Endothelial cell (in vitro differentiated cells): ENCODE measurements around the gene NFIC. TPM values are rescaled to one million over a fixed set of nuclear protein-coding genes. Genes with fewer than 3 reads are reported as not detected.
A peak's percentile ranks its signal among the peaks of the same experiment; 100 is the strongest.

ENCODE experiments used
- DNase-seq: peaks from one replicate; pipeline ENCODE4 v3.0.0; 2021; ENCODE audit warnings: low spot score
- H3K27ac Mint-ChIP-seq: one replicate; pipeline ENCODE4 v1.8.0; 2021; ENCODE audit warnings: mixed read lengths, inconsistent platforms; ENCODE audit not compliant: unreplicated experiment
- H3K27me3 Mint-ChIP-seq: one replicate; pipeline ENCODE4 v1.8.0; 2021; ENCODE audit warnings: mild to moderate bottlenecking, moderate library complexity, mixed read lengths, inconsistent platforms; ENCODE audit not compliant: unreplicated experiment
- H3K36me3 Mint-ChIP-seq: one replicate; pipeline ENCODE4 v1.8.0; 2021; ENCODE audit warnings: mild to moderate bottlenecking, low read depth, mixed read lengths, inconsistent platforms; ENCODE audit not compliant: unreplicated experiment
- H3K4me1 Mint-ChIP-seq: one replicate; pipeline ENCODE4 v1.8.0; 2021; ENCODE audit warnings: mild to moderate bottlenecking, mixed read lengths, inconsistent platforms; ENCODE audit not compliant: unreplicated experiment
- H3K4me3 Mint-ChIP-seq: one replicate; pipeline ENCODE4 v1.8.0; 2021; ENCODE audit warnings: mild to moderate bottlenecking, mixed read lengths, inconsistent platforms; ENCODE audit not compliant: unreplicated experiment
- H3K9me3 Mint-ChIP-seq: one replicate; pipeline ENCODE4 v1.8.0; 2021; ENCODE audit warnings: mixed read lengths, inconsistent platforms; ENCODE audit not compliant: unreplicated experiment
- CTCF ChIP-seq: fragments of 200-600 bp; sonication (generic); IDR thresholded peaks from one replicate; pipeline ENCODE4 v1.5.0; 2021; ENCODE audit warnings: antibody characterized with exemption; ENCODE audit not compliant: unreplicated experiment
- long read RNA-seq: library from polyadenylated mRNA; unstranded; transcript quantifications from one replicate; pipeline ENCODE4 v2.0.0, GENCODE V29; 2020; ENCODE audit not compliant: unreplicated experiment
- total RNA-seq: library from RNA; stranded (reverse); fragmentation: NEBNext Ultra II Directional; extraction: Animal tissue kit (Norgen Biotek cat#: 25700); gene quantifications from one replicate; pipeline ENCODE4 v1.2.1, GENCODE V29; 2021; ENCODE audit not compliant: unreplicated experiment

NFIC gene
- 4.9 TPM for total RNA-seq
- long read RNA-seq, partial matches to known transcripts = 2 of 3 reads
- long read RNA-seq, other reads (novel, unspliced or antisense) = 1 of 3 reads

GRCh38 chr19:3365836-3366752 lies at the start of gene NFIC:
NFIC (plus strand) TSS chr19:3366583; CDS start chr19:3366637, 54 bp downstream.
- Mint-ChIP-seq H3K4me3 (no peak within 1 kb of the TSS), H3K9me3 (no peaks in the 10 kb centered on the region), H3K4me1 (peaks cover 7% of the 10 kb centered on the region), H3K27ac (no peak within 1 kb of the TSS), H3K36me3 (peaks cover 5% of the 10 kb centered on the region), H3K27me3 (peaks cover 54% of the 10 kb centered on the region)
- no peak for TF ChIP-seq CTCF
- DNase-seq = no peak

- H3K27me3 Mint-ChIP-seq = peaks cover 4% of the 10 kb centered on the region
- H3K36me3 Mint-ChIP-seq = no peaks in the 10 kb centered on the region
- no peaks in the 10 kb centered on the region for H3K9me3 Mint-ChIP-seq
- no peak overlapping the region for H3K4me3 Mint-ChIP-seq
- H3K27ac Mint-ChIP-seq = no peak overlapping the region
- DNase-seq = no peak
- no peak for TF ChIP-seq CTCF
- H3K4me1 Mint-ChIP-seq = no peaks in the 10 kb centered on the region
Observed at GRCh38 chr19:3316659-3317207, 49.6 kb upstream of the NFIC start.

GRCh38 chr19:3319643-3320353 lies 46.6 kb upstream of the NFIC start:
- Mint-ChIP-seq H3K27ac (peak overlapping the region; percentile 77), H3K4me1 (no peaks in the 10 kb centered on the region), H3K4me3 (no peak overlapping the region), H3K36me3 (peaks cover 3% of the 10 kb centered on the region), H3K9me3 (no peaks in the 10 kb centered on the region), H3K27me3 (peaks cover 12% of the 10 kb centered on the region)
- no peak for DNase-seq
- no peak for TF ChIP-seq CTCF

- no peak overlapping the region for H3K4me3 Mint-ChIP-seq
- no peaks in the 10 kb centered on the region for H3K9me3 Mint-ChIP-seq
- H3K36me3 Mint-ChIP-seq = peaks cover 3% of the 10 kb centered on the region
- no peak for TF ChIP-seq CTCF
- H3K4me1 Mint-ChIP-seq = no peaks in the 10 kb centered on the region
- peaks cover 13% of the 10 kb centered on the region for H3K27me3 Mint-ChIP-seq
- no peak overlapping the region for H3K27ac Mint-ChIP-seq
- DNase-seq = no peak
Observed at GRCh38 chr19:3320354-3320670, 46.1 kb upstream of the NFIC start.
